ENCODE data around the gene ANOS1.

GRCh38 chrX:8689473-8689872, 42.5 kb downstream of the ANOS1 start:
- TF ChIP-seq JUN (IDR thresholded peaks at IDR 0.05; ENCODE audit: low read depth, low read length) (no peak), CTCF (IDR thresholded peaks at IDR 0.05; ENCODE audit: control extremely low read depth in 1 of 3, insufficient read depth in 1 of 3, low read depth in 1 of 3, low read length in 3 of 3) (no peak), SP1 (IDR thresholded peaks at IDR 0.05; ENCODE audit: low read depth, low read length) (no peak), POLR2AphosphoS5 (IDR thresholded peaks at IDR 0.05; ENCODE audit: low read depth, low read length) (no peak), EZH2 (IDR thresholded peaks at IDR 0.05; ENCODE audit: low read depth, low read length, severe bottlenecking) (no peak)
